Panc1 (cell line): ENCODE measurements around the gene MYO5B. TPM values are rescaled to one million over a fixed set of nuclear protein-coding genes. Genes with fewer than 3 reads are reported as not detected.

Source experiments
- ATAC-seq: fragments of 200-7000 bp; cut with Tn5 transposase; 2 replicates; pipeline ENCODE4 v1.9.1; 2020; ENCODE audit warnings: mild to moderate bottlenecking, moderate library complexity
- BruUV-seq: library from RNA; stranded (reverse); fragments of 400-500 nt; replicated peaks from 2 replicates; lab custom pipeline; 2021; lab: Mats Ljungman, UMichigan
- CTCF ChIA-PET: fragments of 300-600 bp; sonication (Branson Sonifier 250); formaldehyde crosslinking; loops from one replicate; lab custom pipeline; 2022; ENCODE audit warnings: antibody characterized with exemption; lab: Charles Lee
- POLR2A ChIA-PET: fragments of 300-600 bp; sonication (Branson Sonifier 250); formaldehyde crosslinking; loops from one replicate; lab custom pipeline; 2022; ENCODE audit warnings: antibody characterized with exemption; lab: Charles Lee
- DNase-seq: peaks from one replicate; pipeline ENCODE4 v3.0.0-alpha.2; 2010; ENCODE audit warnings: low read depth, low spot score
- H3K27ac ChIP-seq: 2 replicates; pipeline ENCODE4 v1.5.1; 2011; ENCODE audit warnings: mild to moderate bottlenecking, low read length, inconsistent platforms
- H3K27me3 ChIP-seq: fragments of 200-500 bp; sonication (Bioruptor generic); 2 replicates; pipeline ENCODE4 v1.6.0; 2014; ENCODE audit warnings: low read length, inconsistent platforms; ENCODE audit not compliant: control insufficient read depth, insufficient read depth
- H3K36me3 ChIP-seq: fragments of 200-500 bp; sonication (Bioruptor generic); 2 replicates; pipeline ENCODE4 v1.5.1; 2014; ENCODE audit warnings: inconsistent platforms, mild to moderate bottlenecking, low read length, moderate library complexity; ENCODE audit not compliant: control insufficient read depth, insufficient read depth
- H3K4me1 ChIP-seq: 2 replicates; pipeline ENCODE4 v1.5.1; 2011; ENCODE audit warnings: inconsistent platforms, mild to moderate bottlenecking, low read length, moderate library complexity; ENCODE audit not compliant: control insufficient read depth, insufficient read depth
- H3K4me3 ChIP-seq, 2 experiments: 2 replicates each; pipeline ENCODE4 v1.5.1; 2011 to 2012; ENCODE audit warnings: low read depth in 2 of 2, low read length in 2 of 2, mild to moderate bottlenecking in 2 of 2, inconsistent platforms in 1 of 2, moderate library complexity in 1 of 2
- H3K9me3 ChIP-seq: fragments of 200-500 bp; sonication (Bioruptor generic); 2 replicates; pipeline ENCODE4 v1.5.1; 2014; ENCODE audit warnings: low read depth, mild to moderate bottlenecking, inconsistent platforms, low read length, moderate library complexity; ENCODE audit not compliant: control insufficient read depth, insufficient read depth
- CTCF ChIP-seq: fragments of 450-650 bp; IDR thresholded peaks from 2 replicates; pipeline ENCODE4 v1.5.1; 2017; ENCODE audit warnings: mild to moderate bottlenecking
- POLR2AphosphoS5 ChIP-seq: IDR thresholded peaks from 2 replicates; pipeline ENCODE4 v1.6.1; 2012; ENCODE audit warnings: mild to moderate bottlenecking, low read depth, low read length, moderate library complexity
- REST ChIP-seq, 2 experiments: IDR thresholded peaks; 2 replicates each; pipeline ENCODE4 v1.6.1; 2011 to 2012; ENCODE audit warnings: low read depth in 2 of 2, control low read depth in 1 of 2, low read length in 1 of 2, mild to moderate bottlenecking in 1 of 2, moderate library complexity in 1 of 2; ENCODE audit not compliant: insufficient read depth in 1 of 2
- SIN3A ChIP-seq: IDR thresholded peaks from 2 replicates; pipeline ENCODE4 v1.6.1; 2012; ENCODE audit warnings: low read depth, mild to moderate bottlenecking, low read length, moderate library complexity, borderline replicate concordance; ENCODE audit not compliant: insufficient read depth
- TCF7L2 ChIP-seq: IDR thresholded peaks from 2 replicates; pipeline ENCODE4 v1.6.1; 2011; ENCODE audit warnings: mild to moderate bottlenecking, low read depth, low read length, inconsistent platforms
- in situ Hi-C: cut with HindIII; loops from 2 replicates; pipeline ENCODE4 v1.10.0; 2016; ENCODE audit warnings: low sequenced_read_pairs, low pct_unique_long_range_greater_than_20kb
- intact Hi-C: fragments of 100-400 bp; cut with micrococcal nuclease; formaldehyde crosslinking; loops from one replicate; pipeline ENCODE4 v1.10.0; 2022; ENCODE audit not compliant: unreplicated experiment
- total RNA-seq: library from RNA; stranded (reverse); gene quantifications from one replicate; pipeline ENCODE4 v1.2.1, GENCODE V29; 2021; ENCODE audit not compliant: unreplicated experiment

MYO5B gene
- total RNA-seq, 1 experiment from 2014 or later: 0.31 TPM

GRCh38 chr18:49814147-49814499, 380.8 kb downstream of the MYO5B start:
- ChIA-PET CTCF (interaction anchor here (0.6 kb wide), 1 partner anchor 14 kb away, joined by 3 read pairs; no protein-coding TSS in a partner anchor), POLR2A (interaction anchor here (0.6 kb wide), 1 partner anchor 112 kb away, joined by 4 read pairs; no protein-coding TSS in a partner anchor)
- no peaks in the 10 kb centered on the region for H3K9me3 ChIP-seq
- no peak for DNase-seq
- peak overlapping the region; percentile 74 for H3K27ac ChIP-seq
- ATAC-seq: peak; percentile 56
- in situ Hi-C loops: no loop called here
- intact Hi-C loops: no loop called here
- BruUV-seq: TSS peak; percentile 100
- H3K4me3 ChIP-seq: peak overlapping the region; percentile 78 to 79
- H3K36me3 ChIP-seq: no peaks in the 10 kb centered on the region; the same call in 1 of the 2 replicates
- H3K27me3 ChIP-seq: no peaks in the 10 kb centered on the region
- no peak for TF ChIP-seq CTCF
- 0 out of 2 replicates have a peak, but pooled peaks cover 5% of the 10 kb centered on the region for H3K4me1 ChIP-seq

- H3K9me3 ChIP-seq: no peaks in the 10 kb centered on the region
- DNase-seq: peak; percentile 60
- no TSS peak for BruUV-seq
- no peaks in the 10 kb centered on the region; the same call in 1 of the 2 replicates for H3K36me3 ChIP-seq
- peak within 1 kb of the TSS; percentile 87 for H3K27ac ChIP-seq
- 0 out of 2 replicates have a peak, but pooled peaks cover 5% of the 10 kb centered on the region for H3K4me1 ChIP-seq
- no peaks in the 10 kb centered on the region for H3K27me3 ChIP-seq
- peak; percentile 93 for ATAC-seq
- in situ Hi-C loops (no loop called here), intact Hi-C loops (no loop called here)
- CTCF ChIA-PET: interaction anchor here (0.6 kb wide), 1 partner anchor 14 kb away, joined by 3 read pairs; no protein-coding TSS in a partner anchor
- TF ChIP-seq CTCF: no peak
- peak; percentile 56; the same call in 1 of the 2 replicates for TF ChIP-seq POLR2AphosphoS5
- H3K4me3 ChIP-seq: peak within 1 kb of the TSS; percentile 78 to 79
- POLR2A ChIA-PET: interaction anchor here (0.6 to 0.7 kb wide), 2 partner anchors 67 to 111 kb away, joined by 4 to 9 read pairs; no protein-coding TSS in a partner anchor
Observed at GRCh38 chr18:49813319-49814146, 381.4 kb downstream of the MYO5B start, which contains the start of gene ACAA2. Gene ACAA2, minus strand, starts transcription at chr18:49813533. Its CDS starts 49 bp downstream, at chr18:49813484.

GRCh38 chr18:49813069-49813318, 382.0 kb downstream of the MYO5B start:
- BruUV-seq: no TSS peak
- Histone ChIP-seq H3K27me3 (no peaks in the 10 kb centered on the region), H3K4me1 (0 out of 2 replicates have a peak, but pooled peaks cover 5% of the 10 kb centered on the region), H3K9me3 (no peaks in the 10 kb centered on the region), H3K27ac (peak overlapping the region; percentile 87), H3K4me3 (peak overlapping the region; percentile 78 to 79), H3K36me3 (no peaks in the 10 kb centered on the region; the same call in 1 of the 2 replicates)
- no peak for DNase-seq
- intact Hi-C loops (no loop called here), in situ Hi-C loops (no loop called here)
- CTCF ChIA-PET: no interaction called here
- POLR2A ChIA-PET: no interaction called here
- ATAC-seq: peak; percentile 35
- TF ChIP-seq CTCF (no peak), REST (IDR thresholded peaks at IDR 0.05; ENCODE audit: insufficient read depth in 1 of 2, low read depth in 2 of 2, low read length in 1 of 2) (no peak), TCF7L2 (no peak), SIN3A (no peak), POLR2AphosphoS5 (no peak)
